ENCODE results near the gene USF2.

DNA sequence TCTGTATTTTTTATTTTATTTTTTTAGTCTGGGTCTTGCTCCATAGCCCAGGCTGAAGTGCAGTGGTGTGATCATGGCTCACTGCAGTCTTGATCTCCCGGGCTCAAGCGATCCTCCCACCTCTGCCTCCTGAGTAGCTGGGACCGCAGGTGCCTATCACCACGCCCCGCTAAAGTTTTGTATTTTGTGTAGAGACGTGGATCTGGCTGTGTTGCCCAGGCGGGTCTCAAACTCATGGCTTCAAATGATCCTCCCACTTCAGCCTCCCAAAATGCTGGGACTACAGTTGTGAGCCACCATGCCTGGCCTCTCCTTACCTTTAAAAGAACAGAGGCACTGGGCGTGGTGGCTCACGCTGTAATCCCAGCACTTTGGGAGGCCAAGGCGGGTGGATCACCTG lies 19.0 kb downstream of the USF2 start:
- TF ChIP-seq, protein P1, sequence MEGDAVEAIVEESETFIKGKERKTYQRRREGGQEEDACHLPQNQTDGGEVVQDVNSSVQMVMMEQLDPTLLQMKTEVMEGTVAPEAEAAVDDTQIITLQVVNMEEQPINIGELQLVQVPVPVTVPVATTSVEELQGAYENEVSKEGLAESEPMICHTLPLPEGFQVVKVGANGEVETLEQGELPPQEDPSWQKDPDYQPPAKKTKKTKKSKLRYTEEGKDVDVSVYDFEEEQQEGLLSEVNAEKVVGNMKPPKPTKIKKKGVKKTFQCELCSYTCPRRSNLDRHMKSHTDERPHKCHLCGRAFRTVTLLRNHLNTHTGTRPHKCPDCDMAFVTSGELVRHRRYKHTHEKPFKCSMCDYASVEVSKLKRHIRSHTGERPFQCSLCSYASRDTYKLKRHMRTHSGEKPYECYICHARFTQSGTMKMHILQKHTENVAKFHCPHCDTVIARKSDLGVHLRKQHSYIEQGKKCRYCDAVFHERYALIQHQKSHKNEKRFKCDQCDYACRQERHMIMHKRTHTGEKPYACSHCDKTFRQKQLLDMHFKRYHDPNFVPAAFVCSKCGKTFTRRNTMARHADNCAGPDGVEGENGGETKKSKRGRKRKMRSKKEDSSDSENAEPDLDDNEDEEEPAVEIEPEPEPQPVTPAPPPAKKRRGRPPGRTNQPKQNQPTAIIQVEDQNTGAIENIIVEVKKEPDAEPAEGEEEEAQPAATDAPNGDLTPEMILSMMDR (conservative IDR thresholded peaks at IDR 0.05 in 1 of 2, IDR thresholded peaks at IDR 0.05 in 1 of 2; ENCODE audit: extremely low read depth in 1 of 2, insufficient read depth in 1 of 2, low read depth in 1 of 2, low read length in 2 of 2), result no peak
- no peak for TF ChIP-seq EZH2 (IDR thresholded peaks at IDR 0.05; ENCODE audit: borderline replicate concordance, low read length)
